SU-DHL-6 (cell line): ENCODE results near the gene PHF1.

ENCODE experiments used
- EZH2phosphoT487 ChIP-seq: fragments of 200-600 bp; sonication (generic), shearing (Covaris generic); conservative IDR thresholded peaks from 2 replicates; pipeline ENCODE4 v1.6.1; 2018; ENCODE audit warnings: mild to moderate bottlenecking, antibody characterized with exemption, low read length, moderate library complexity, mixed read lengths
- TF ChIP-seq, protein P1 (sequence below): fragments of 200-600 bp; sonication (generic); IDR thresholded peaks from one replicate; pipeline ENCODE4 v1.5.1; 2017; ENCODE audit warnings: antibody characterized with exemption, mild to moderate bottlenecking, low read length, moderate library complexity; ENCODE audit not compliant: insufficient read depth, poor library complexity, severe bottlenecking

DNA sequence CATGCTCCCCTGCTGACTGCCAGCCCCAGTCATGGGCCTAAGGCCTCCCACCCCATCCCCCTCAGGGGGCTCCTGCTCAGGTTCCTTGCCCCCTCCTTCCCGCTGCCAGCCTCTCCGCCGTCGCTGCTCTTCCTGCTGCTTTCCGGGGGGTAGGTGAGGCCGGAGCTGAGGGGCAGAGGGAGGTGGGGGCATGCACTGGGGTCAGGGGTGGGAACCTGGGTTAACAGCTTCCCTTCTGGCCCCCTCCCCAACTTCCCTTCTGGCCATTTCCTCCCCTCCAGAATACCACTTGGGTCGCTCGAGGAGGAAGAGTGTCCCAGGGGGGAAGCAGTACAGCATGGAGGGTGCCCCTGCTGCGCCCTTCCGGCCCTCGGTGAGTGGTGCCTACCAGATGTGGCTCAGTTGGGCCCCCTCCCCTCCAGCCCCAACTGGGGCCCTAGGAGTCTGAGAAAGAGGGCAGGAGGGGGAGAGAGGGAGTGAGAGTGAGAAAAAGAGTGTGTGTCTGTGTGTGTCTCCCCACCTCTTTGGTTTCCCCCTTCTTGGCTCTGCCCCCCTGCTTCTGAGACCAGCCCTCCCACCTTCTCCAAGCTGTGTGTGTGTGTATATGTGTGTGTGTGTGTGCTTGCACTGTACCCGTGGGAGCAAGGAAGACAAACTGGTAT, 21.2 kb downstream of the PHF1 start:
- TF ChIP-seq, protein P1, sequence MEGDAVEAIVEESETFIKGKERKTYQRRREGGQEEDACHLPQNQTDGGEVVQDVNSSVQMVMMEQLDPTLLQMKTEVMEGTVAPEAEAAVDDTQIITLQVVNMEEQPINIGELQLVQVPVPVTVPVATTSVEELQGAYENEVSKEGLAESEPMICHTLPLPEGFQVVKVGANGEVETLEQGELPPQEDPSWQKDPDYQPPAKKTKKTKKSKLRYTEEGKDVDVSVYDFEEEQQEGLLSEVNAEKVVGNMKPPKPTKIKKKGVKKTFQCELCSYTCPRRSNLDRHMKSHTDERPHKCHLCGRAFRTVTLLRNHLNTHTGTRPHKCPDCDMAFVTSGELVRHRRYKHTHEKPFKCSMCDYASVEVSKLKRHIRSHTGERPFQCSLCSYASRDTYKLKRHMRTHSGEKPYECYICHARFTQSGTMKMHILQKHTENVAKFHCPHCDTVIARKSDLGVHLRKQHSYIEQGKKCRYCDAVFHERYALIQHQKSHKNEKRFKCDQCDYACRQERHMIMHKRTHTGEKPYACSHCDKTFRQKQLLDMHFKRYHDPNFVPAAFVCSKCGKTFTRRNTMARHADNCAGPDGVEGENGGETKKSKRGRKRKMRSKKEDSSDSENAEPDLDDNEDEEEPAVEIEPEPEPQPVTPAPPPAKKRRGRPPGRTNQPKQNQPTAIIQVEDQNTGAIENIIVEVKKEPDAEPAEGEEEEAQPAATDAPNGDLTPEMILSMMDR, result no peak
- no peak for TF ChIP-seq EZH2phosphoT487
